CD4-positive, alpha-beta T cell treated with Interleukin-1 beta for 1 hour (primary cell): ENCODE data around the gene TMSB4X.
"Not testable (repeated sequence)": the region's sequence is repeated elsewhere in the genome, so short reads cannot be mapped to it uniquely, and the experiment has no call there.

ENCODE experiments used
- DNase-seq, 2 donors: peaks; one replicate each; pipeline ENCODE4 v3.0.0-alpha.2; 2020 to 2022

The TMSB4X gene

GRCh38 chrX:12974796-12975669 lies at the start of gene TMSB4X:
Gene TMSB4X, plus strand, starts transcription at chrX:12975110.
- DNase-seq: peak; percentile 86 to 89

DNA sequence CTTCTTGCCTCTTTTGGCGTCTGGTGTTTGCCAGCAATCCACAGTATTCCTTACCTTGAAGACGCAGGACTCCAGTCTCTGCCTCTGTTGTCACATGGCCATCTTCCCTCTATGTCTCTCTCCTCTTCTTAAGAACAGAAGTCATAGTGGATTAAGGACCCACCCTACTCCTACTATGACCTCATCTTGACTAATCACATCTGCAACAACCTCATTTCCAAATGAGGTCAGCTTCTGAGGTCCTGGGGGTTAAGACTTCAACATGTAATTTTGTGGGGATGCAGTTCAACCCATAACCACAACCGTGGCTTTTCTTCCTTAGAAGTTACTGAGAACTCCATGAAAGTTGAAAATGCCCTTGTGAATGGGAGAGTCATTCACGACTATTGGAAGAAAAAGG lies 45.2 kb upstream of the TMSB4X start:
- no peak for DNase-seq

GRCh38 chrX:12930150-12930549 lies 44.8 kb upstream of the TMSB4X start:
- no peak for DNase-seq

- no peak for DNase-seq
Measured at GRCh38 chrX:12932244-12932643, 42.7 kb upstream of the TMSB4X start.

DNA sequence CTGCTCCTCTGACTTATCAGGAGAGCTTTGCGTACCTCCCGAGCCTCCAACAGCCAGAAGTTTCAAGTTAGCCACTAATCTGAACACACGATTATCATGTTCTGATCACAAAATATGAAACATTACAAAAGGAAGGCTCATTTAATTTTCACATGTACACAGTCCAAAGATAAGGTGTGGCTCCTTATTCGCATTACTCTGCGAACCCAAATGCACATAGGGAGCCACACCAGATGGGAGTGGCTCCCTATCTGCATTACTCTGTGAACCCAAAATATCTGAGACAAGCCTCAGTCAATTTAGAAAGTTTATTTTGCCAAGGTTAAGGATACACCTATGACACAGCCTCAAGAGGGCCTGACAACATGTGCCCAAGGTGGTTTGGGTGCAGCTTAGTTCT lies 40.1 kb upstream of the TMSB4X start:
- DNase-seq: no peak

DNA sequence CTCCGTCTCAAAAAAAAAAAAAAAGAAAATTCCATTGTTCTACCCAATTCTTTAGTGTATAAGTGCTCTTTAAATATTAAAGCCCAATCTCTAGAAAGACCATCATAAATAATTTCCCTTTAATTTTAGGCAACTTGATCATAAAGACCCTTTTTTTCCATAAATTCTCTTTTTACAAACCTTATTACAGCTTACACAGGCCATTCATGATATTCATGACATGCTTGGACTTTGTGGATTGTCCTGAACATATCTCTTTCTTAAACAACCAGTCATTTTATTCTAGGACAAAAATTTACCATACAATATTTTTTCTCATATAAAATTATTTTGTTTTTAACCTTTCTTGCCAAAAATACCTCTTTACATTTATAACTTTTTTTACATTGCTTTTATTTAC lies 38.0 kb upstream of the TMSB4X start:
- DNase-seq: no peak

- DNase-seq: not testable (repeated sequence)
Measured at GRCh38 chrX:12940471-12940870, 34.4 kb upstream of the TMSB4X start.

GRCh38 chrX:12943592-12943991 lies 31.3 kb upstream of the TMSB4X start:
- not testable (repeated sequence) for DNase-seq

DNA sequence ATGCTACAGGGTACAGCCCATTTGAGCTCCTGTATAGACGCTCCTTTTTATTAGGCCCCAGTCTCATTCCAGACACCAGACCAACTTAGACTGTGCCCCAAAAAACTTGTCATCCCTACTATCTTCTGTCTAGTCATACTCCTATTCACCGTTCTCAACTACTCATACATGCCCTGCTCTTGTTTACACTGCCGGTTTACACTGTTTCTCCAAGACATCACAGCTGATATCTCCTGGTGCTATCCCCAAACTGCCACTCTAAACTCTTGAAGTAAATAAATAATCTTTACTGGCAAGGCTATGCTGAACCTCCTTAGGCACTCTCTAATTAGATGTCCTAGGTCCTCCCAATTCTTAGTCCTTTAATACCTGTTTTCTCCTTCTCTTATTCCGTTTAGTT lies 30.5 kb upstream of the TMSB4X start:
- DNase-seq: not testable (repeated sequence)

DNA sequence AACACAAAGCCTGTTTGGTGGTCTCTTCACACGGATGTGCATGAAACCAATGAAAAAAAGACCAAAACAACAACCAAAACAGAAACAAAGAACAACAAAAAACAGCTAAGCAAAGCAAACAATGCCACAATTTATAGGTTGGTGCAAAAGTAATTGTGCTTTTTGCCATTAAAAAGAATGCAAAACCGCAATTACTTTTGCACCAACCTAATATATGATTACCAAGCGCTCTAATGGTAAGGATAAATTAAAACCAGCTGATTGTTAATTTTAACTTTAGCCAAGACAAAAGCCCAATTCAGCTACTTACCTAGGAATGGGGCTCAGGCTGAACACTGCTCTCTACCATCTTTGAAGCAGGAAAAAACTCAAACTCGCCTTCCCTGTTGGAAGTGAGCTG lies 29.4 kb upstream of the TMSB4X start:
- no peak for DNase-seq

DNA sequence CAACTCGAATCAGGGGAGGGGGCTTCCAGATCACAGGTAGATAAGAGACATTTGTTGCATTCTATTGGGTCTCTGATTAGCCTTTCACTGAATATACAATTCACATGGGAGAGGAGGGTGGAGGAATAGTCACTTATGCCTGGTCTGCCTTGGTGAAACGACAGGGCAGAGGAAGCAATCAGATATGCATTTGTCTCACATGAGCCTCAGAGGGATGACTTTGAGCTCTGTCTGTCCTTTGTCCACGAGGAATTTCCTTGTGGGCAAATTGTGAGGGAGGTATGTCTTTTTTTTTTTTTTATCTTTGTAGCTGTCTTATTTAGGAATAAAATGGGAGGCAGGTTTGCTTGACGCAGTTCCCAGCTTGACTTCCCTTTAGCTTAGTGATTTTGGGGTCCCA lies 28.5 kb upstream of the TMSB4X start:
- DNase-seq: no peak

DNA sequence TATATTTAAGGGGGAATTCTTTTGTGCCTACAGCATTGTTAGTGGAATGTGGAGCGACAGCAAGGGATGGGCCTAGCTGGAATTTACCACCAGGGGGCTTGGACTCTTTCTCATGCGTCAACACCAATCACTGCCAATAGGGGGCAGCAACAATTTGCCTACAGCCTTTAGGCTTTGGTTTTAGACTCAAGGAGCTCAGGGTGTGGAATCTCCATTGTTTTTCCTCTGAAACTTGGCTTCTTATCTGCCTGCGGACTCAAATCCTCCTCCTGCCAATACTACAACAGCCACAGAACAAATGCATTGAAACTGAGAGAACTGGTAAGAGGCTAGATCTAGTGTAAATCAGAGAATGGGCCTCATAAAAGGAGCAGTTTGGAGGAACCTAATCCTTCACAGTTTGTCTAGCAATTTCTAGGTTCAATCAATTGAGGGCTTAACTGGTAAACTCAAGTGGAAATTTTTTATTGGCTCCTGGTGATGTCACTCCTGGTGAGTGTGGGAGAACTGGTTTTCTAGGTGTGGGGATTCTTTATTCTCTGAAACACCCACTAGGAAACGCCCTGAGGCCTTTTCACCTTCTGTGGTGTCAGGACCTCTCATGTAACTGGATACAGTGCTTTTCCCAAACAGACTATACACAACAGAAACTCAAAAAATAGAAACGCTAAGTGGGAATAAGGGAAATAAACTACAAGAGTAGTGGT lies 27.9 kb upstream of the TMSB4X start:
- DNase-seq: peak; percentile 74 to 81

- no peak for DNase-seq
Measured at GRCh38 chrX:12947545-12948235, 27.2 kb upstream of the TMSB4X start.

GRCh38 chrX:12948495-12948894 lies 26.4 kb upstream of the TMSB4X start:
- no peak for DNase-seq

DNA sequence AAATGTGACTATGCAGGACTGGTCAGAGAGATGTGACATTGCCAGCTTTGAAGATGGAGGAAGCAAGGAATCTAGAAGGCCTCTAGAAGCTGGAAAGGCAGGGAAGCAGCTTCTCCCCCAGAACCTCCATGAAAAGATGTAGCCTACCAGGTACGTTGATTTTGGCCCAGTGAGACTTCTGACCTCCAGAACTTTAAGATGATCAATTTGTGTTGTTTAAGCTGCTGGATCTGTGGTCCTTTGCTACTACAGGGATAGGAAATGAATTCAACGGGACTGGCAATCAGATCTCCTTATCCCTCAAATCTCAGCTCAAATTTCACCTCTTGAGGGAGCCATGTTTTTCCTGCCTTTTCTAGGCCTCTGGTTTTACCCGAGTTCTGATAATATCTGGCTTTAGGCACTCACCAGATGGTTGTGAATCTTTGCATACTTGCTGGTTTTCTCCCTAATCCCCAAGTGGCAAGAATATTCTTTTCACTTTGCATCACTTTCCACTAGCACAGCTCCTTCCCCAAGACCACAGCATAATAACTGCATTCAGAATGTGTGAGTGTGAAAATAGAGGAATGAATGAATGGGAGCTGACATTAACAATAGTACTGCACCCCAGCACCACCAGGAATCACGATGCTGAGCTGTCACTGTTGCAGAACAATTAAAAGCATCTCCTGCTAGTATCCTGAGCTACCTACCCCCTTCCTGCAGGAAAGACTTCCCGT lies 25.5 kb upstream of the TMSB4X start:
- no peak for DNase-seq

DNA sequence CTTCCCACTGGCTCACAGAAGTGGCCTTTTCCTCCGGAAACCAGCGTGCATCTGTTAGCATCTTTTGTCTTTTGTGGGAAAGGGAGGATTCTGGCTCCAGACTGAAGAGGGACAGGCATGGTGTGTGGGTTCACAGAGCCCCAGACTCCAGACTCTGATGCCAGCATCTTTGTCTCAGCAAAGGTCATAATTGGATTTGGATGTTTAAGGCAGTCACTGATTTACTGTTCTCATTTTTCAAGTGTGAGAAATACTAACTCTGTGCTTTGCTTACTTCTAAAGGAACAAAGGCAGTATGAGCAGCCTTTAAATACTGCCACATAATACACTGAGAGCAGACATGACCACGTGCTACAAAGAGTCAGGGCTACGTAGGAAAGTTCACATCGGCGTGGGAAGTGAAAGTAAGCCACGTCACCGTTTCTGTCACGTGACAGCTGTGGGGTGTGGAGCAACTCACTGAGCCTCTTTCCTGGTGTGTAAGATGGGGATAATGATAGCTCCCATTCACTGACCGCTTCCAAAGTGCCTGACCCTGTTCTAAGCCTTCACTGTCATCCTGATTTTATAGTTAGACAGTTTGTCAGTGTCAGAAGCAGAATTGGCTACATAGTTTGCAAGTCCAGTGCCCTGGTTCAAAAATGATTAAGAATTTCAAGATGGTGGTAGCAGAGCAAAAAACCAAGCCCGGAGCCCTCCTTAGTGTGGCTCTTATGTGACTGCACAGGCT lies 24.8 kb upstream of the TMSB4X start:
- peak; percentile 87 to 92 for DNase-seq

- DNase-seq: peak; percentile 78 to 80
Measured at GRCh38 chrX:12950851-12951594, 23.9 kb upstream of the TMSB4X start.

- no peak for DNase-seq
Measured at GRCh38 chrX:12951595-12951975, 23.3 kb upstream of the TMSB4X start.

DNA sequence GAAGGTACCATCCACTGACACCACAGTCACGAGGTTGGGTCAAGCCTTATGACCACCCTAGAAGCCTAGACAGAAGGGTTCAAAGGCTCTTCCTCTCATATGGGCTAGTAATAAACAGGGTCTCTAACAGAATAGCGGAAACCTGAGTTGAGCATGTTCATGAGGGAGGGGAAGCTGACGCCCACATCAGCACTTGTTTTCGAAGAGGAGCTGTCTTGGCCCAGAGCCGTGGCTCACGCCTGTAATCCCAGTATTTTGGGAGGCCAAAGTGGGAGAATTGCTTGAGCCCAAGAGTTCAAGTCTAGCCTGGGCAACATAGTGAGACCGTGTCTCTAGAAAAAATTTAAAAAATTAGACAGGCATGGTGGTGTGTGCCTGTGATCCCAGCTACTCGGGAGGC lies 21.5 kb upstream of the TMSB4X start:
- DNase-seq: no peak

- no peak for DNase-seq
Measured at GRCh38 chrX:12954376-12954775, 20.5 kb upstream of the TMSB4X start.

GRCh38 chrX:12954981-12955380 lies 19.9 kb upstream of the TMSB4X start:
- DNase-seq: no peak
